ENCODE results near the gene SDE2.
"Not testable (repeated sequence)": the region's sequence is repeated elsewhere in the genome, so short reads cannot be mapped to it uniquely, and the experiment has no call there.

The SDE2 gene

DNA sequence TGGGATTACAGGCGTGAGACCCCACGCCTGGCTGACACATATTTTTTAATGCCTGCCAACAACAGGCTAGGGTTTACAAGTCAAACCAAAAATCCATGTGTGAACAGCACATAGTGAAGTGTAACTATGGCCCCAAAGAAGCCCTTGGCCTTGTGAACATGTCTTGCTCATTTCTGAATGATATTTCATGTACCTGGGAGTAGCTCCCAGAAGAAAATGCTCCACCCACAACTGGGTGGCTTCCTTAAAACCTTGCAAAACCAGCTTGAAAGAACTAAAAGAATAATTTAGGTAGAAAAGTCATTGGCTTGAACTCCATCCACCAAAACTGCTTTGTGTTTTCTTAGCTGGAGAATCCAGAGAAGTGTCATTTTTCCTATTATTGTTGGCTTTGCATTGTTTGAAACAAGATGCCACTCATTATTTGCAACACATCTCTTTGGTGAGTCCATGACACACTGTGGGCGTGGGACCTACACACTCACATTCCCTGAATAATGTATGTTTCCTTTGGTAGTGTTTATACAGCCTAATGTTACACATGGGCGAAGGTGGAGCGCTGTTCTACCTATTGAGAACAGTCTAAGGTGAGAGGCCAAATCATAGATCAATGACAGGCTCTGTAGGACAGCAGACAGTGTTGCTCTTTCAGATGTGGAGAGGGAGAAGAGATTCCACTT, 28.5 kb upstream of the SDE2 start:
- Histone ChIP-seq H3K9me3 (ENCODE audit: low read length) (no peaks in the 10 kb centered on the region), H3K4me3 (ENCODE audit: low read length) (no peak overlapping the region), H3K27me3 (ENCODE audit: insufficient read depth, low read length) (no peaks in the 10 kb centered on the region), H3K4me1 (ENCODE audit: insufficient read depth, low read length) (peaks cover 9% of the 10 kb centered on the region), H2AFZ (ENCODE audit: low read depth, low read length) (no peak overlapping the region), H3K36me3 (ENCODE audit: insufficient read depth, low read length) (no peaks in the 10 kb centered on the region)

DNA sequence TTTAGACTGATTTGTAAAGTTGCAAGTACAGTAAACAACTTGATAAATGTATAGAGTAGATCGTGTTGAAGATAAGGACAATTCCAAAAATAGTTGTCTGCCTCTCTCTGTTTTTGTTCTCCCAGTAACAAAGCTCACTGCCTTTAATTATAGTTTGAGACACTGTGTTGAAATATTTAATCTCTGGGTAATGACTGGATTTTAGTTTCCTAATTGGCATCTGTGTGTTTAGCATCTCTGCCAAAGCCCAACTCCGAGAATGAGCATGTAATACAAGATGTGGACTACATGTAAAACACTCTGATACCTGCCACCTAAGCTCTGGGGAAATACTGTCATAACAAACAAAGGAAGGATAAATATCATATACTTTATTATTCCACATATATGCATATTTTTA, 27.7 kb upstream of the SDE2 start:
- H3K9me3 ChIP-seq (ENCODE audit: low read length) = no peaks in the 10 kb centered on the region
- H2AFZ ChIP-seq (ENCODE audit: low read depth, low read length) = no peak overlapping the region
- H3K4me3 ChIP-seq (ENCODE audit: low read length) = no peak overlapping the region
- H3K27me3 ChIP-seq (ENCODE audit: insufficient read depth, low read length) = no peaks in the 10 kb centered on the region
- no peaks in the 10 kb centered on the region for H3K36me3 ChIP-seq (ENCODE audit: insufficient read depth, low read length)
- peaks cover 9% of the 10 kb centered on the region for H3K4me1 ChIP-seq (ENCODE audit: insufficient read depth, low read length)

DNA sequence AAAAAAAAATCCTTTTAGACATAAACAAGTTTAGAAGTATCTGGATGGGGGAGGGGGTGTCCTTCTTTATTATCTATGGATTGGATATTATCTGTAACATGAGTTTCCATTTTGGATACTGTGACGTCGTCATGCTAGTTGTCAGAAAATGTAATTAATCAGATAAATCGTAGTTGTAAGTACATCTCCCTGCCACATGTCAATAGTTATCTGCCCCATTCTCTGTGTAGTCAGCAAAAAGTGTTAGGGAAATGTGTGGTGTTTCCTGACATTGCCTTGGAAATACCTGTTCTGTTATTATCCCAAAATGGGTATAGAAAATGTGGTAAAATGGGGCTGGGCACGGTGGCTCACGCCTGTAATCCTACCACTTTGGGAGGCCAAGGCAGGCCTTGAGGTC, 24.6 kb upstream of the SDE2 start:
- H3K27me3 ChIP-seq (ENCODE audit: insufficient read depth, low read length) = no peaks in the 10 kb centered on the region
- H3K4me3 ChIP-seq (ENCODE audit: low read length) = no peak overlapping the region
- H3K9me3 ChIP-seq (ENCODE audit: low read length) = no peaks in the 10 kb centered on the region

GRCh38 chr1:226021801-226022200, 22.7 kb upstream of the SDE2 start:
- H3K4me3 ChIP-seq (ENCODE audit: low read length) = no peak overlapping the region
- no peaks in the 10 kb centered on the region for H3K4me1 ChIP-seq (ENCODE audit: insufficient read depth, low read length)
- no peak overlapping the region for H2AFZ ChIP-seq (ENCODE audit: low read depth, low read length)
- no peaks in the 10 kb centered on the region for H3K9me3 ChIP-seq (ENCODE audit: low read length)
- no peaks in the 10 kb centered on the region for H3K27me3 ChIP-seq (ENCODE audit: insufficient read depth, low read length)
- H3K36me3 ChIP-seq (ENCODE audit: insufficient read depth, low read length) = no peaks in the 10 kb centered on the region

More for the DNA sequence above, 24.6 kb upstream of the SDE2 start:
- Histone ChIP-seq H2AFZ (ENCODE audit: low read depth, low read length) (no peak overlapping the region), H3K36me3 (ENCODE audit: insufficient read depth, low read length) (no peaks in the 10 kb centered on the region), H3K4me1 (ENCODE audit: insufficient read depth, low read length) (peaks cover 9% of the 10 kb centered on the region)

GRCh38 chr1:226021401-226021800, 22.3 kb upstream of the SDE2 start:
- Histone ChIP-seq H3K4me3 (ENCODE audit: low read length) (no peak overlapping the region), H3K9me3 (ENCODE audit: low read length) (no peaks in the 10 kb centered on the region), H2AFZ (ENCODE audit: low read depth, low read length) (no peak overlapping the region), H3K36me3 (ENCODE audit: insufficient read depth, low read length) (no peaks in the 10 kb centered on the region), H3K4me1 (ENCODE audit: insufficient read depth, low read length) (no peaks in the 10 kb centered on the region), H3K27me3 (ENCODE audit: insufficient read depth, low read length) (no peaks in the 10 kb centered on the region)

DNA sequence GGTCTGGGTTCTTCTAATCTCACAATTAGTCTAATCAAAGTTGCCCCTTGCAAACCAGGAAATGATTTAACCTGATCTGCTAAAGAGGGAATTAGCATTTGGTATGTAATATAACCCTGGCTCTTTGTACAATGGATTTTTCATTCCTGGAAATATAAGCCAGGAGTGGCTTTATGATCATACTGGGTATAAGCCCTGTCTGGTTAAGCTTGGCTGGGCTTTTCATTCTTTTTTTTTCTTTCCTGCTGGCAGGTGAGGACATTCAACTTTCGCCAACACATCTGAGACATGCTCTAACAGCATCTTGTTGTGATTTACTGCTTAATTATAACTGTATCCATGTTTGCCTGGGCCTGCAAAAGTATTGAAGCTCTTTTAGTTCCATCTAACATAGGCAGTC, 20.4 kb upstream of the SDE2 start:
- H3K27me3 ChIP-seq (ENCODE audit: insufficient read depth, low read length) = no peaks in the 10 kb centered on the region

GRCh38 chr1:226017070-226017469, 17.9 kb upstream of the SDE2 start:
- Histone ChIP-seq H3K4me1 (ENCODE audit: insufficient read depth, low read length) (no peaks in the 10 kb centered on the region), H3K27me3 (ENCODE audit: insufficient read depth, low read length) (no peaks in the 10 kb centered on the region), H2AFZ (ENCODE audit: low read depth, low read length) (no peak overlapping the region), H3K9me3 (ENCODE audit: low read length) (no peaks in the 10 kb centered on the region), H3K4me3 (ENCODE audit: low read length) (no peak overlapping the region), H3K36me3 (ENCODE audit: insufficient read depth, low read length) (no peaks in the 10 kb centered on the region)

More for the DNA sequence above, 20.4 kb upstream of the SDE2 start:
- no peaks in the 10 kb centered on the region for H3K9me3 ChIP-seq (ENCODE audit: low read length)
- H3K4me3 ChIP-seq (ENCODE audit: low read length) = no peak overlapping the region
- H3K36me3 ChIP-seq (ENCODE audit: insufficient read depth, low read length) = no peaks in the 10 kb centered on the region
- H2AFZ ChIP-seq (ENCODE audit: low read depth, low read length) = no peak overlapping the region
- H3K4me1 ChIP-seq (ENCODE audit: insufficient read depth, low read length) = no peaks in the 10 kb centered on the region

DNA sequence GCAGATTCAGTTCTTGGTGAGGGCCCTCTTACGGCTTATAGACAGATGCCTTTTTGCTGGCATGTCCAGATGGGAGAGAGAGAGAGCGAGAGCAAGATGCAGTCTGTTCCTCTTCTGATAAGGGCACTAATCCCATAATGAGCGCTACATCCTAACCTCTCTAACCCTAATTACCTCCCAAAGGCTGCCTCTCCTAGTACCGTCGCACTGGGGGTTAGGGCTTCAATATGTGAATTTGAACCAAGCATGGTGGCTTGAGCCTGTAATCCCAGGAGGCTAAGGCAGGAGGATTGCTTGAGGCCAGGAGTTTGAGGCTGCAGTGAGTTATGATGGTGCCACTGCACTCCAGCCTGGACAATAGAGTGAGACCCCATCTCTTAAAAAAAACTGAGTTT, 10.5 kb upstream of the SDE2 start:
- Histone ChIP-seq H3K36me3 (ENCODE audit: insufficient read depth, low read length) (no peaks in the 10 kb centered on the region), H3K9me3 (ENCODE audit: low read length) (no peaks in the 10 kb centered on the region), H3K4me3 (ENCODE audit: low read length) (no peak overlapping the region)

GRCh38 chr1:226007126-226007892, 8.2 kb upstream of the SDE2 start:
- not testable (repeated sequence) for H3K36me3 ChIP-seq (ENCODE audit: insufficient read depth, low read length); H3K9me3 ChIP-seq (ENCODE audit: low read length); H3K4me3 ChIP-seq (ENCODE audit: low read length); H2AFZ ChIP-seq (ENCODE audit: low read depth, low read length); H3K27me3 ChIP-seq (ENCODE audit: insufficient read depth, low read length)
- H3K4me1 ChIP-seq (ENCODE audit: insufficient read depth, low read length) = peaks cover 13% of the 10 kb centered on the region

More for the DNA sequence above, 10.5 kb upstream of the SDE2 start:
- Histone ChIP-seq H3K27me3 (ENCODE audit: insufficient read depth, low read length) (no peaks in the 10 kb centered on the region), H3K4me1 (ENCODE audit: insufficient read depth, low read length) (no peaks in the 10 kb centered on the region), H2AFZ (ENCODE audit: low read depth, low read length) (no peak overlapping the region)

GRCh38 chr1:226006686-226007085, 7.5 kb upstream of the SDE2 start:
- Histone ChIP-seq H3K4me1 (ENCODE audit: insufficient read depth, low read length) (peaks cover 19% of the 10 kb centered on the region), H3K27me3 (ENCODE audit: insufficient read depth, low read length) (no peaks in the 10 kb centered on the region), H3K4me3 (ENCODE audit: low read length) (no peak overlapping the region), H3K9me3 (ENCODE audit: low read length) (no peaks in the 10 kb centered on the region), H3K36me3 (ENCODE audit: insufficient read depth, low read length) (no peaks in the 10 kb centered on the region), H2AFZ (ENCODE audit: low read depth, low read length) (no peak overlapping the region)

GRCh38 chr1:226004396-226004795, 5.3 kb upstream of the SDE2 start:
- H3K9me3 ChIP-seq (ENCODE audit: low read length) = no peaks in the 10 kb centered on the region
- no peaks in the 10 kb centered on the region for H3K27me3 ChIP-seq (ENCODE audit: insufficient read depth, low read length)
- no peak overlapping the region for H2AFZ ChIP-seq (ENCODE audit: low read depth, low read length)
- no peak overlapping the region for H3K4me3 ChIP-seq (ENCODE audit: low read length)
- H3K36me3 ChIP-seq (ENCODE audit: insufficient read depth, low read length) = no peaks in the 10 kb centered on the region
- peaks cover 25% of the 10 kb centered on the region for H3K4me1 ChIP-seq (ENCODE audit: insufficient read depth, low read length)

DNA sequence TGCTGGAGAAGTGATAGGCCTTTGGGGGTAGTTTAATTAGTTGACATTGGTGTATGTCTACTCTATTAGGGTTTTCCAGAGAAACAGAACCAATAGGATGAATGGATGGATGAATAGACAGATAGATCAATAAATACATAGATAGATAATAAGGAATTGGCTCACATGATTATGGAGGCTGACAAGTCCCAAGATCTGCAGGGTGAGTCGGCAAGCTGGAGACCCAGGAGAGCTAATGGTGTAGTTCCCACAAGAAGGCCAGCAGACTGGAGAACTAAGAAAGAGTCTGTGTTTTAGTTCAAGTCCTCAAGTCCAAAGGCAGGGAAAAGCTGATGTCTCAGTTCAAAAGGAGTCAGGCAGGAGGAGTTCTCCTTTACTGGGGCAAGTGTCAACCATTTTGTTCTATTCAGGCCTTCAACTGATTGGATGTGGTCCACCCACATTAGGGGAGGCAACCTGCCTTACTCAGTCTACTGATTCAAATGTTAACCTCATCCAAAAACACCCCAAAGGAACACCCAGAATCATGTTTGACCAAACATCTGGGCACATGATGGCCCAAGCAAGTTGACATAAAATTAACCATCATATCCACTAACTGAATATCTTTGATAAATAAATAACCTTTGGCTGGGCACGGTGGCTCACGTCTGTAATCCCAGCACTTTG, 4.5 kb upstream of the SDE2 start:
- H3K9me3 ChIP-seq (ENCODE audit: low read length) = no peaks in the 10 kb centered on the region
- peaks cover 29% of the 10 kb centered on the region for H3K4me1 ChIP-seq (ENCODE audit: insufficient read depth, low read length)
- no peak overlapping the region for H2AFZ ChIP-seq (ENCODE audit: low read depth, low read length)
- no peak overlapping the region for H3K4me3 ChIP-seq (ENCODE audit: low read length)
- no peaks in the 10 kb centered on the region for H3K27me3 ChIP-seq (ENCODE audit: insufficient read depth, low read length)
- no peaks in the 10 kb centered on the region for H3K36me3 ChIP-seq (ENCODE audit: insufficient read depth, low read length)
